Measurements from ENCODE around the gene USH2A. TPM values are rescaled to one million over a fixed set of nuclear protein-coding genes. Genes with fewer than 3 reads are reported as not detected.

USH2A gene
- total RNA-seq, 2 experiments from 2014 or later, result not detected

DNA sequence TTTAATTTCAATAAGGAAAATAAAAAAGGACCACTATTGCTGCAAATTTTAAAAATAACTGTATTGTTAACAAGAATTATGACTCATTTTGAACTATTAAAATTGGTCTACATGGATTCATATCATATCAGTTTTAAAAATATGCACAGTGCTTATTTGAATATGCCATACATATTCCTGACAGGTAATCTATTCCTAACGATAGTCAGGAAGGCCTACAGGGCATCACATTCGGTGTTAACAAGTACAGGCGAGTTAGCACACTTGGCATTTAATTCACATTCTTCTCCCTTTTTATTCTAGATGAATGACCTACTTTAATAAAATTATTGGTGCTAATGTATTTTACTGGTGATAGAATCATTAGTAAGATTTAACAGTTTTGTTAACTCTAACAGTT is 174.6 kb downstream of the USH2A start:
- Mint-ChIP-seq H3K27ac (no peak overlapping the region), H3K36me3 (no peaks in the 10 kb centered on the region), H3K4me1 (ENCODE audit: low read depth) (no peaks in the 10 kb centered on the region), H3K4me3 (no peak overlapping the region), H3K27me3 (no peaks in the 10 kb centered on the region), H3K9me3 (peaks cover 7% of the 10 kb centered on the region)
- ChIA-PET CTCF (no interaction called here), POLR2A (no interaction called here)
- no peak for DNase-seq
- intact Hi-C loops (cut with micrococcal nuclease), result no loop called here

- ChIA-PET CTCF (no interaction called here), POLR2A (no interaction called here)
- H3K4me1 Mint-ChIP-seq (ENCODE audit: low read depth), result no peaks in the 10 kb centered on the region
- peaks cover 3% of the 10 kb centered on the region for H3K9me3 Mint-ChIP-seq
- H3K4me3 Mint-ChIP-seq, result no peak overlapping the region
- no peaks in the 10 kb centered on the region for H3K36me3 Mint-ChIP-seq
- intact Hi-C loops (cut with micrococcal nuclease), result no loop called here
- no peaks in the 10 kb centered on the region for H3K27me3 Mint-ChIP-seq
- H3K27ac Mint-ChIP-seq, result no peak overlapping the region
- DNase-seq, result no peak
These were observed 175.3 kb downstream of the USH2A start for GRCh38 chr1:216247937-216248336.

GRCh38 chr1:216246577-216247203 is 176.6 kb downstream of the USH2A start:
- POLR2A ChIA-PET, result no interaction called here
- peaks cover 6% of the 10 kb centered on the region for H3K9me3 Mint-ChIP-seq
- H3K27me3 Mint-ChIP-seq, result no peaks in the 10 kb centered on the region
- H3K4me1 Mint-ChIP-seq (ENCODE audit: low read depth), result no peaks in the 10 kb centered on the region
- CTCF ChIA-PET, result no interaction called here
- intact Hi-C loops (cut with micrococcal nuclease), result no loop called here
- no peak for DNase-seq
- no peaks in the 10 kb centered on the region for H3K36me3 Mint-ChIP-seq
- no peak overlapping the region for H3K4me3 Mint-ChIP-seq
- H3K27ac Mint-ChIP-seq, result no peak overlapping the region

GRCh38 chr1:216238844-216239243 is 184.4 kb downstream of the USH2A start:
- peaks cover 7% of the 10 kb centered on the region for H3K9me3 Mint-ChIP-seq
- no peak overlapping the region for H3K27ac Mint-ChIP-seq
- intact Hi-C loops (cut with micrococcal nuclease), result no loop called here
- no peaks in the 10 kb centered on the region for H3K27me3 Mint-ChIP-seq
- CTCF ChIA-PET, result no interaction called here
- no peaks in the 10 kb centered on the region for H3K4me1 Mint-ChIP-seq (ENCODE audit: low read depth)
- H3K36me3 Mint-ChIP-seq, result no peaks in the 10 kb centered on the region
- no peak for DNase-seq
- POLR2A ChIA-PET, result no interaction called here
- no peak overlapping the region for H3K4me3 Mint-ChIP-seq

DNA sequence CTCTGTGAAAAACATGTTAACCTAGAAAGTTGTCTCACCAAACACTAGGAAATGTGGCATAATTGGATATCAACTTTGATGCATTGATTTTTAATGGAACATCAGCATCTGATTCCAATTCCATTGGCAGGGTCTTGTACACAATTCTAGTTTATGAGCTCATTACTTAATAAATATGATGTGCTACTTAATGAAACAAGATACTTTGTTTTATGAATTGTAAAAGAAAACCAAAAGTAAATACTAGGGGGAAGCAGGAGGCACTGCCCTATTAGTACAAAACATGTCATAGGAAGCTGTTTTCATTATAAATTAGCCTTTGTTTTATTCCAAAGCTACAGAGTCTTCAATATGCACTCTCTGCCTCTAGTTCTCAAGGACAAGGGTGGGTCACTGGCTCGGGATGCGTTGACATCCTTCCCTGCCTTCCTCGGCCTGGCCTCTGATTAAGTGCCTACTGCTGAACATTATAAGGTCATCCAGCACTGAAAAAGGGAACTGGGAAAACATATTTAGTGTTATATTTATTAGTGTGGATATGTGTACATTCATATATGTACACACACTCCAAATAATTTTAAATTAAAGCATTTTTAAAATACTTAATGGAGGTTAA is 185.2 kb downstream of the USH2A start:
- no peaks in the 10 kb centered on the region for H3K27me3 Mint-ChIP-seq
- peaks cover 9% of the 10 kb centered on the region for H3K9me3 Mint-ChIP-seq
- no peaks in the 10 kb centered on the region for H3K36me3 Mint-ChIP-seq
- H3K4me1 Mint-ChIP-seq (ENCODE audit: low read depth), result no peaks in the 10 kb centered on the region
- no peak overlapping the region for H3K4me3 Mint-ChIP-seq
- intact Hi-C loops (cut with micrococcal nuclease), result no loop called here
- no peak overlapping the region for H3K27ac Mint-ChIP-seq
- ChIA-PET POLR2A (no interaction called here), CTCF (no interaction called here)
- DNase-seq, result no peak

DNA sequence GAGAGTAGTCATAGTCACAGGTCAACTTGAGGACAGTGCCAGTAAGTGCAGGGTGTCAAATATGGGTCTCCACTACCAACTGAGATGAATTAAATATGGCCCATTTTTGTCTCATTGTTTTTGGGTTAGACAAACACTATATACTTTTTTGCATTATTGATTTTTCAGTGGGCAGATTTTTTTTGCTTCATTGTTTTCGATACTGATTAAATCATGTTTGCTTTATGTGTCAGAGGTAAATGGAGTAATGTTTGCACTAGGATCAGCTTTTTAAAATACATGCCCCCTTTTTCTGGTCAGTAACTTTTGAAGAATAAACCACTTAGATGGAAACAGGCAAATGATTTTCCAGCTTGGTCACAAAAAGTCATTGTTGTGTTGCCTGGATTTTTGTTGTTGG is 199.0 kb downstream of the USH2A start:
- CTCF ChIA-PET, result no interaction called here
- Mint-ChIP-seq H3K4me1 (ENCODE audit: low read depth) (peaks cover 2% of the 10 kb centered on the region), H3K36me3 (peaks cover 2% of the 10 kb centered on the region), H3K9me3 (peaks cover 9% of the 10 kb centered on the region), H3K27ac (no peak overlapping the region), H3K27me3 (no peaks in the 10 kb centered on the region), H3K4me3 (no peak overlapping the region)
- no peak for DNase-seq
- POLR2A ChIA-PET, result no interaction called here
- intact Hi-C loops (cut with micrococcal nuclease), result no loop called here

DNA sequence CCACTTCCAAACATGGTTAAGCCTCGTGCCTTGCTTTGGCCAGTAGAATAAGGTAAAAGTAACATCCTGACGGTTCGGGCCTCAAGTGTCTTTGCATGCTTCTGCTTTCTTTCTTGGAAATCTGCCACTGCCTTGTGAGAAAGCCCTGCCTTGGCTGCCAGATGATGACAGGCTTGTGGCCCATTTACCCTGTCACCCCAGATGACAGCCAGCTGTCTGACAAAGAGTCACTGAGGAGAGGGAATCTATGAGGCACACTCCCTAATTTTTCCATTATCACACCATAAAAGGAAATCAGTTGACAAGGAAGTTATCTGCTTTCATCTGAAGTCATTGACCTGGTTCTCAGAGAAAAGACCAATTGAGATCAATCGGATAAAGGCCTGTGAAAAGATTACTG is 199.8 kb downstream of the USH2A start:
- H3K9me3 Mint-ChIP-seq, result peaks cover 9% of the 10 kb centered on the region
- H3K27ac Mint-ChIP-seq, result no peak overlapping the region
- no peak for DNase-seq
- H3K36me3 Mint-ChIP-seq, result peaks cover 2% of the 10 kb centered on the region
- CTCF ChIA-PET, result no interaction called here
- intact Hi-C loops (cut with micrococcal nuclease), result no loop called here
- H3K4me3 Mint-ChIP-seq, result no peak overlapping the region
- POLR2A ChIA-PET, result no interaction called here
- no peaks in the 10 kb centered on the region for H3K27me3 Mint-ChIP-seq
- H3K4me1 Mint-ChIP-seq (ENCODE audit: low read depth), result peaks cover 2% of the 10 kb centered on the region

- CTCF ChIA-PET, result interaction anchor here (1.6 kb wide), 1 partner anchor 9 kb away, joined by 5 read pairs; no protein-coding TSS in a partner anchor
- DNase-seq, result no peak
- no peak overlapping the region for H3K27ac Mint-ChIP-seq
- H3K4me3 Mint-ChIP-seq, result no peak overlapping the region
- peaks cover 2% of the 10 kb centered on the region for H3K36me3 Mint-ChIP-seq
- H3K4me1 Mint-ChIP-seq (ENCODE audit: low read depth), result peaks cover 2% of the 10 kb centered on the region
- H3K27me3 Mint-ChIP-seq, result no peaks in the 10 kb centered on the region
- POLR2A ChIA-PET, result no interaction called here
- peaks cover 7% of the 10 kb centered on the region for H3K9me3 Mint-ChIP-seq
- intact Hi-C loops (cut with micrococcal nuclease), result no loop called here
These were observed 201.0 kb downstream of the USH2A start for GRCh38 chr1:216222288-216222687.

DNA sequence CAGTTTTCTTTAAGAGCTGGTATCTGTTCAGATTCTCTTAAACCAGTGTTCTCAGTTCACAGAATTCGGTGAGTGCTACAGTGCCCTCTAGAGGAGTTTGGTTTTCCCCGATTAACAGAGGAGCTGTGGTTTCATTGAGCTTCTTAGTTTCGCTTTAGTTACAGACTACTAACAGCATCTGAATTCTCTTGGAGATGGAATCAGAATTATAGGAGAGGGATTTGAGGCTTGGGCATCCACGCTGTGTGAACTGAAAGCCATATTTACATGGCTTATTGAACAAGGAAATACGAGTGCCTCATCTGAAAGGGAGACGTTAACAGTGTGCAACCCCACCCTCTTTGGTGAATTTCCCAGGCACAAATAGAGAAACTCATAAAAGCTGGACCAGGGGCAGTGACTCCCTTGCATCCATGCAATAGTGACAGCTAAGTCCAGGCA is 202.0 kb downstream of the USH2A start:
- POLR2A ChIA-PET, result no interaction called here
- peaks cover 2% of the 10 kb centered on the region for H3K36me3 Mint-ChIP-seq

GRCh38 chr1:216216305-216216704 is 206.9 kb downstream of the USH2A start:
- H3K27me3 Mint-ChIP-seq, result no peaks in the 10 kb centered on the region
- H3K4me1 Mint-ChIP-seq (ENCODE audit: low read depth), result peaks cover 2% of the 10 kb centered on the region
- H3K9me3 Mint-ChIP-seq, result no peaks in the 10 kb centered on the region
- no peak overlapping the region for H3K27ac Mint-ChIP-seq
- no peak for DNase-seq
- intact Hi-C loops (cut with micrococcal nuclease), result no loop called here
- no peaks in the 10 kb centered on the region for H3K36me3 Mint-ChIP-seq
- ChIA-PET CTCF (no interaction called here), POLR2A (no interaction called here)
- no peak overlapping the region for H3K4me3 Mint-ChIP-seq

More for the DNA sequence above, 202.0 kb downstream of the USH2A start:
- no peak overlapping the region for H3K27ac Mint-ChIP-seq
- peaks cover 2% of the 10 kb centered on the region for H3K4me1 Mint-ChIP-seq (ENCODE audit: low read depth)
- no peak for DNase-seq
- H3K9me3 Mint-ChIP-seq, result peaks cover 4% of the 10 kb centered on the region
- no peaks in the 10 kb centered on the region for H3K27me3 Mint-ChIP-seq
- intact Hi-C loops (cut with micrococcal nuclease), result no loop called here
- peak overlapping the region; percentile 50 for H3K4me3 Mint-ChIP-seq
- CTCF ChIA-PET, result interaction anchor here (1.3 to 1.6 kb wide), 2 partner anchors 10 to 32 kb away, joined by 4 to 5 read pairs; no protein-coding TSS in a partner anchor

GRCh38 chr1:216215169-216215568 is 208.1 kb downstream of the USH2A start:
- no peak for DNase-seq
- ChIA-PET POLR2A (no interaction called here), CTCF (no interaction called here)
- H3K4me1 Mint-ChIP-seq (ENCODE audit: low read depth), result no peaks in the 10 kb centered on the region
- H3K27me3 Mint-ChIP-seq, result no peaks in the 10 kb centered on the region
- no peak overlapping the region for H3K27ac Mint-ChIP-seq
- H3K36me3 Mint-ChIP-seq, result no peaks in the 10 kb centered on the region
- H3K9me3 Mint-ChIP-seq, result no peaks in the 10 kb centered on the region
- H3K4me3 Mint-ChIP-seq, result no peak overlapping the region
- intact Hi-C loops (cut with micrococcal nuclease), result no loop called here

- Mint-ChIP-seq H3K36me3 (no peaks in the 10 kb centered on the region), H3K27me3 (no peaks in the 10 kb centered on the region), H3K27ac (no peak overlapping the region), H3K4me3 (no peak overlapping the region), H3K9me3 (no peaks in the 10 kb centered on the region), H3K4me1 (ENCODE audit: low read depth) (no peaks in the 10 kb centered on the region)
- intact Hi-C loops (cut with micrococcal nuclease), result no loop called here
- CTCF ChIA-PET, result no interaction called here
- DNase-seq, result no peak
- POLR2A ChIA-PET, result no interaction called here
These were observed 210.4 kb downstream of the USH2A start for GRCh38 chr1:216212826-216213225.

DNA sequence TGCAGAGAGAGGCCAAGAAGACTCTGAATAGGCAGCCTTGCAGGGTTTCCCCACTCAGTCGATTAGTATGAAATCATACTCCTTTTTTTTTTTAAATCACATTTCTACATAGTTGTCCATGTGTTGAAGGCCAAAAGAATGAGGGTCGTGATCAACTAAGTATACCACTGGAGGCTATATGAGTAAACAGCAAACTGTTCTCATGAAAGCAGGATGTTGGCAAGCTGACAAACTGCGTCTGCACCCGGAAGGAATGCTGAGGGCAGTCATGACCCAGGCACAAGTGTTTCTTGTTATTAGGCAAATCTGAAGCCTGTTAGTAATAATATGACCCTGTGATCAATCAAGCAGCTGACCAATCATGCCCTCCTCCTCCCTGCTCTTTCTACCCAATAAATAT is 213.2 kb downstream of the USH2A start:
- Mint-ChIP-seq H3K4me3 (no peak overlapping the region), H3K4me1 (ENCODE audit: low read depth) (no peaks in the 10 kb centered on the region), H3K9me3 (peaks cover 2% of the 10 kb centered on the region), H3K36me3 (no peaks in the 10 kb centered on the region), H3K27ac (no peak overlapping the region), H3K27me3 (no peaks in the 10 kb centered on the region)
- intact Hi-C loops (cut with micrococcal nuclease), result no loop called here
- DNase-seq, result no peak
- ChIA-PET POLR2A (no interaction called here), CTCF (no interaction called here)

Measured in activated CD4-positive, alpha-beta memory T cell treated with anti-CD3 and anti-CD28 coated beads for 36 hours (primary cell).